Brain microvascular endothelial cell (primary cell): ENCODE data around the gene GH2.
"Not testable (repeated sequence)": the region's sequence is repeated elsewhere in the genome, so short reads cannot be mapped to it uniquely, and the experiment has no call there.

Source experiments
- DNase-seq: peaks from one replicate; pipeline ENCODE4 v3.0.0-alpha.2; 2020
- H3K27ac ChIP-seq: fragments of 250-450 bp; sonication (Bioruptor Pico); 2 replicates; pipeline ENCODE4 v1.5.1; 2020; ENCODE audit warnings: mild to moderate bottlenecking, moderate library complexity
- H3K27me3 ChIP-seq: fragments of 250-450 bp; sonication (Bioruptor Pico); replicated peaks from 2 replicates; pipeline ENCODE4 v1.5.1; 2020; ENCODE audit warnings: mild to moderate bottlenecking
- H3K36me3 ChIP-seq: fragments of 250-450 bp; sonication (Bioruptor Pico); replicated peaks from 2 replicates; pipeline ENCODE4 v1.5.1; 2020; ENCODE audit warnings: mild to moderate bottlenecking
- H3K4me3 ChIP-seq: 2 replicates; pipeline ENCODE4 v1.5.1; 2011; ENCODE audit warnings: low read depth, mild to moderate bottlenecking, control low read depth, low read length, moderate library complexity
- CTCF ChIP-seq: IDR thresholded peaks from 2 replicates; pipeline ENCODE4 v1.5.1; 2011; ENCODE audit warnings: low read depth, mild to moderate bottlenecking, moderate library complexity, low read length, control low read depth, inconsistent platforms; ENCODE audit errors: missing control alignments
- in situ Hi-C: cut with HindIII; loops from 2 replicates; pipeline ENCODE4 v1.10.0; 2017; ENCODE audit warnings: low sequenced_read_pairs, low pct_ligation_motif_present

Gene GH2

DNA sequence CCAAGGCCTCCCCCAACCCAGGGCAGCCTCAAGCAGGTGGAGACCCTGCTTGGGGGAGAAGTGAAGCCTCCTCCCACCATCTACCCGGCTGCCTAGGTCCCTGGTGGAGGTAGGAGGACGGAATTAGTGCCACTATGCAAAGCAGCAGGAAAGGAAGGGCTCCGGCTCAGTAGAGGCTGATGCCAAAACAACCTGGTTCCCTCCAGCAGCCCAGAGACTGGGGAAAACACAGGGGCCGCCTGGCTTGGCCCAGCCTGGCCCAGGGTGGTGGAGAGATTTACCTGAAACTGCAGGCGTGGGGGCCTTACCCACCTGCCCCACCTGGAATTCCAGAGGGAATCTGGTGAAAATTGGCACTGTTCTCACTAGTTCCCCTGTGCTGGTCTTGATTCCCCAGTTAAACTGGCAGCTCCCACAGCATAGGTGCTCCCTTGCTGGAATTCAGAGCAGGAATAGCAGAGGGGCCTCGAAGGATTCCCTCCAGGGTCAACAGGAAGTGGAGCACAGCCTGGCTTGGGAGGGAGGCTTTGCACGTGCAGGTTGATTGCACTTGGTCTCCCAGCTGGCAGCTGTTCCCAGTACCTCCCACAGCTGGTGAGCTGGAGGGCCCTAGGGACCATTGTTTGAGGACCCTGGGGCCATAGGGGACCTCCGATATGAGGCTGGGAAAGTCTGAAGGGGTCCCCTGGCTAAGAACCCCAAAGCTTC, 45.9 kb upstream of the GH2 start:
- H3K27me3 ChIP-seq: no peaks in the 10 kb centered on the region
- H3K36me3 ChIP-seq: no peaks in the 10 kb centered on the region
- H3K27ac ChIP-seq: no peak overlapping the region
- no peak for DNase-seq
- H3K4me3 ChIP-seq: no peak overlapping the region
- TF ChIP-seq CTCF: no peak
- in situ Hi-C loops: no loop called here

DNA sequence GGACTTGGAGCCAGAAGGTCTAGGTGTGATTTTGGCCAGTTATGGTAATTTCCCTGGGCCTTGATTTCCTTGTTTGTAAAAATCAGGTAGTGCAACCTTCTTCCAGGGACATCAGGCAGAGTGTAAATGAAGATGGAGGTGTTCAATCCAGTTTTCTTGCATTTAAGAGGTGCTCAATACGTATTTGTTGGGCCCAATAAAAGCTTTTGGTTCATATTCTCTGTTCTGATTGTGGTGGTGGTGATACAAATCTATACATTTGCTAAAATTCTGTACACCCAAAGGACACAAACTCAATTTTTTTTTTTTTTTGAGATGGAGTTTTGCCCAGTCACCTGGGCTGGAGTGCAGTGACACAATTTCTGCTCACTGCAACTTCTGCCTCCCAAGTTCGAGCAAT, 44.4 kb upstream of the GH2 start:
- H3K4me3 ChIP-seq: no peak overlapping the region
- no peaks in the 10 kb centered on the region for H3K27me3 ChIP-seq
- no peak overlapping the region for H3K27ac ChIP-seq
- TF ChIP-seq CTCF: no peak
- no peaks in the 10 kb centered on the region for H3K36me3 ChIP-seq
- DNase-seq: no peak
- in situ Hi-C loops: no loop called here

GRCh38 chr17:63925615-63926014, 43.9 kb upstream of the GH2 start:
- Histone ChIP-seq H3K27me3 (no peaks in the 10 kb centered on the region), H3K4me3 (no peak overlapping the region), H3K27ac (no peak overlapping the region), H3K36me3 (no peaks in the 10 kb centered on the region)
- no peak for DNase-seq
- no peak for TF ChIP-seq CTCF
- in situ Hi-C loops: no loop called here

GRCh38 chr17:63922402-63922801, 40.7 kb upstream of the GH2 start:
- in situ Hi-C loops, H3K4me3 ChIP-seq, H3K27ac ChIP-seq, DNase-seq, H3K36me3 ChIP-seq, H3K27me3 ChIP-seq: not testable (repeated sequence)

DNA sequence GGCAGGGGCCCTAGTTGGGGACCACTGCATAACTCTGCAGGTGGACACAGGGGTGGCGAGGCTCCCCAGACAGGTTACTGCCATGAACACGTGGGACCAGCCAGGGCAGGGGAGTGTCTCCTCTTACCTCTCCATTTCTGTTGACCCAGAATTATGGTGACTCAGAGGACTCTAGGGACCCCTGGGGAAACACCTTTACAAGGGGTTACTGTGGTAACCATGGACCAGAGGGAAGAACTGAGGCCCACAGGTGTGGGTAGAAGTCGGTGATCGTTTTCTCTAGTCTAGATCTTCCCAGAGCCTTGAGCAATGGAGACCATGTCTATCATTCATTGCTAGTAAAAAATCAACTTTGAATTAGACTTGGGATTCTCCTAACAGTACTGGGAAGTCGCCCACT, 39.0 kb upstream of the GH2 start:
- in situ Hi-C loops, H3K27ac ChIP-seq, H3K4me3 ChIP-seq, H3K36me3 ChIP-seq, DNase-seq, H3K27me3 ChIP-seq: not testable (repeated sequence)

DNA sequence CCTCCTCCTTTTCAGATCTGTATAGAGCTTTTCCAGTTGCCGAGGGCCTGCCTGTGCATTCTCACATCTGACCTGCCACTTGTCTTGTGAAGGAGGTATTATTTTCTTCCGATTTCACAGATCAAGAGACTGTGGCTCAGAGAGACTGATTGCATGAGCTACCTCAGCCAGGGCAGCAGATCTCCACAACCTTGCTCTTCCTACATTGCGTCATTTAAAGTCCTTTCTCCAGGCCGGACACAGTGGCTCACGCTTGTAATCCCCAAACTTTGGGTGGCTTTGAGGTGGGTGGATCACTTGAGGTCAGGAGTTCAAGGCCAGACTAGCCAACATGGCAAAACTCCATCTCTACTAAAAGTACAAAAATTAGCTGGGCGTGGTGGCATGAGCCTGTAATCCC, 38.3 kb upstream of the GH2 start:
- H3K36me3 ChIP-seq, H3K27ac ChIP-seq, H3K4me3 ChIP-seq, in situ Hi-C loops, H3K27me3 ChIP-seq, DNase-seq: not testable (repeated sequence)

GRCh38 chr17:63919311-63919723, 37.6 kb upstream of the GH2 start:
- H3K4me3 ChIP-seq: no peak overlapping the region
- in situ Hi-C loops: no loop called here
- peak; percentile 45 for DNase-seq
- H3K36me3 ChIP-seq: no peaks in the 10 kb centered on the region
- peaks cover 3% of the 10 kb centered on the region for H3K27me3 ChIP-seq
- TF ChIP-seq CTCF: peak; percentile 93
- H3K27ac ChIP-seq: no peak overlapping the region

- DNase-seq, H3K27ac ChIP-seq, H3K27me3 ChIP-seq, H3K4me3 ChIP-seq, H3K36me3 ChIP-seq, in situ Hi-C loops: not testable (repeated sequence)
Measured at GRCh38 chr17:63918789-63919305, 37.1 kb upstream of the GH2 start, which contains the start of gene GH1. Gene GH1, minus strand, starts transcription at chr17:63918839. Its CDS starts 63 bp downstream, at chr17:63918776.
